T-helper 2 cell (primary cell): ENCODE results near the gene OR2Z1.

Source experiments
- DNase-seq, 5 experiments: peaks; one replicate each; pipeline versions ENCODE4 v3.0.0 to v3.0.0-alpha.2; 2012 to 2022
- total RNA-seq, 2 donors: gene quantifications; one replicate each; lab custom pipeline; 2026; lab: John Stamatoyannopoulos, UW

Gene OR2Z1
- total RNA-seq, result 0 reads per million in 2 donors

DNA sequence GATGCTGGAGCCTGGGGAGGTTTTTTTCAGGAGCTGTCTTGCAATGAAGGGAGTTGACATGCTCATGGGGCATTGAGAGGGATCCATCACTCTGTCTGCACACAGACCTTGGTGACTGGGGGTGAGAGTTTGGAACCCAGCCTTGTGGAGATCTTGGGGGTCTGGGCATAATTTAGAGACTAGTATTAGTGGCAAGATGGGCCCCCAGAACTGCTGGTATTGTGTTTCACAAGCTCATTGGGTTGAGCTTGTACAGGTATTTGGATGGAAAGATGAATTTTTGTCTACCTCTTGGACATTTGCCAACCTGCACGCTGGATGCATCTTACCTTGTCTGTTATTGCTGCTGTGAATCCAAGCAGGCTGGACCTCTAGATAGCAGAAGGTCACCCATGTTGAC lies at the start of gene OR2Z1:
TSS of gene OR2Z1 (plus strand) at position 301 of the 400 bp plus-strand sequence. CDS start 9,395 bp downstream, outside the sequence.
- no peak for DNase-seq

DNA sequence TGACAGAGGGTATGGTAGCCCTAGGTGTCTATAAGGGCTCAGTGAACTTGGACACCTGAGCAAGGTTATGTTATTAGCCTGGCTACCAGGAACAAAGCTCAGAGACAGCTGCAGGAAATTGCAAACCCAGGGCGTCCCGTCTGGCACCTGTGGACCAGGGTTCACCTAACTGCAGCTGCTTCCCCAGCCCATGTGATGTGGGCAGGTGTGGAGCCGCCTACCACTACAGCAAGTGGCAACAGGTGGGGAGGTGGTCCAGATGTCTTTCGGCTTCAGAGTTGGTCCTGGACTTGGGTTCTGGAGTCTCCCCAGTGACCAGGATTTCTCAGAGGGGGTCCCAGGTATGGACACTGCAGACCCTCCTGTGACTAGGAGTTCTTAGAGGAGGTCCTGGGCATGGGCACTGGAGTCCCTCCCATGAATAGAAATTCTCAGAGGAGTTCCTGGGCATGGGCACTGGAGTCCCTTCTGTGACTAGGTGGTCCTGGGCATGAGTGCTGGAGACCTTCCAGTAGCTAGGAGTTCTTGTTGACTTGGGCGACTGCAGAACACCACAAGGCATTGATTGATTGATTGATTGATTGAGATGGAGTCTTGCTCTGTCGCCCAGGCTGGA lies 48.0 kb upstream of the OR2Z1 start:
- no peak for DNase-seq

- no peak for DNase-seq
Observed at GRCh38 chr19:8675066-8675465, 46.4 kb upstream of the OR2Z1 start.

DNA sequence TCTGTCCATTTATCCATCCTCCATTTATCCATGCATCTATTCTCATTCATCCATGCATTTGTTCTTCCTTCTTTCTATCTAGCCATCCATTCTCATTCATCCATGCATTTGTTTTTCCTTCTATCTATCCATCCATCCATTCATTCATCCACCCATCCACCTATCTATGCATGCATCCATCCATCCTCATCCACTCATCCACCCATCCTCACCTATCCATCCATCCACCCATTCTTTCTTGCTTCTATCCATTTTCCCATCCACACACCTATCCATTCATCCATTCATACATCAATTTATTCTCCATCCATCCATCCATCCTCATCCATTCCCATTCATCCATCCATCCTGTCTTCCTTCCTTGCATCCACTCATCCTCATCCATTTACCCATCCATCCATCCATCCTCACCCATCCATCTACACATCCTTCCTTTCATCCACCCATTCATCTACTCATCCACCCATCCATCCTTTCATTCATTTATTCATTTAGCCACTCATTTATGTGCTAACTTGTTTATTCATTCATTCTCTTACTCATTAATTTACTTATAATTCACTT lies 43.1 kb upstream of the OR2Z1 start:
- DNase-seq, result no peak

DNA sequence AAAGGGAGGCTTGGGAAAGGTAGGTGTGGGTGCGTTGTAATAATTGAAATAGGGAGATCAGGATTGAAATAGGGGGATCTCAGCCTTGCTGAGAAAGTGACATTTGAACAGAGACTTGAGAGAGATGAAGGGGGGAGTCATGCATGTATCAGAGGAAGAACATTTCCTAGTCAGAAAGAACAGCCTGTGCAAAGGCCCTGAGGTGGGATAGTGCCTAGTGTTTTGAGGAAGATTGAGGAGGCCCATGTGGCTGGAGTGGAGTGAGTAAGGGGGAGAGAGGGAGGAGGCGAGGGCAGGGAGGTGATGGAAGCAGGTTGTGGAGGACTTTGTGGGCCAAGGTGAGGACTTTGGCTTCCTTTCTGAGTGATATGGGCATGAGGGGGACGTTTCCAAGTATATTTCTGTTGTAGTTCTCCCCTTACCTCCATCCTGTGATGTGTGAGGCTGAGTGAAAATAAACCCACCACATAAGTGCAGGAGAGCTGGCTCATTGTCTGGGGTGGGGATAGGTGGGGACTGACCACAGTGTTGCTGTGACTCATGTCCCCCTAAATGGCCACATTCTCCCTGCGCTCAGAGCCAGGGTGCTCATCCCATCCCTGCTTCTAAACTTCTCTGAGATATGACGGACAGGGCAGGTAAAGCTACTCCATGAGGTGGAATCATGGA lies 40.6 kb upstream of the OR2Z1 start:
- DNase-seq, result no peak

GRCh38 chr19:8681345-8682029 lies 39.9 kb upstream of the OR2Z1 start:
- no peak for DNase-seq

- no peak for DNase-seq
Observed at GRCh38 chr19:8682472-8682871, 39.0 kb upstream of the OR2Z1 start.

DNA sequence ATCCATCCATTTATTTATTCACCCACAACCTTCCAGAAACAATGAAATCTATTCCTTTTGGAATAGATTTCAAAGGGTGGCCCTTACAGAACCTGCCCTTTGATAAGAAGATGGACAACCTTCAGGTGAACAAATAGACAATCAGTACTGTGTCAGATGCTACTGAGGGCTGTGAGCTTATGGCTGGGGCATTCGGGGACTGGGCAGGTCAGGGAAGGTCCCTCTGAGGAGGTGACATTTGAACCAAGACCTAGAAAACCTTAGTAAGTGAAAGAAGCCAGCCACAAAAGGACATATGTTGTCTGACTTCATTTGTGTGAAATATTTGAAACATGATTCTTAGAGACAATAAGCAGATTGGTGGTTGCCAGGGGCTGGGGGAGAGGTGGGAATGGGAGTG lies 38.5 kb upstream of the OR2Z1 start:
- no peak for DNase-seq

- DNase-seq, result no peak
Observed at GRCh38 chr19:8684001-8684902, 37.2 kb upstream of the OR2Z1 start.

- no peak for DNase-seq
Observed at GRCh38 chr19:8686549-8686948, 34.9 kb upstream of the OR2Z1 start.

DNA sequence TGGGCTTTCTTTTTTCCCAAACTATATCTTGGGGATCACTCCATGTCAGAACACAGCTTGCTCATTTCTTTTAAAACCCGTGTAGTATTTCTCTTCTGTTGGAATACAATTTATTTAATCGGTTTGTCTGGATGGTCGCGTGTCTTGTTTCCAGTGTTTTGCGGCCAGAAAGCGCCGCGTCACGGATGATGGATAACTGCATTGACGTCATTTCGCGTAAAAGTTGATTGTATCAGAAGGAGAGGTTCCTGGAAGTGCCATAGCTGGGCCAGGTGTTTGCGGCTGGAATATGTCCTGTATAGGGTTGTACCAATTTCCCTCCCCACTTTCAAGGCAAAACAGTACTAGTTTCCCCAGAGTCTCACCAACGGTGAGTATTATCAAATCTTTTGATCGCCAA lies 32.5 kb upstream of the OR2Z1 start:
- DNase-seq, result no peak

DNA sequence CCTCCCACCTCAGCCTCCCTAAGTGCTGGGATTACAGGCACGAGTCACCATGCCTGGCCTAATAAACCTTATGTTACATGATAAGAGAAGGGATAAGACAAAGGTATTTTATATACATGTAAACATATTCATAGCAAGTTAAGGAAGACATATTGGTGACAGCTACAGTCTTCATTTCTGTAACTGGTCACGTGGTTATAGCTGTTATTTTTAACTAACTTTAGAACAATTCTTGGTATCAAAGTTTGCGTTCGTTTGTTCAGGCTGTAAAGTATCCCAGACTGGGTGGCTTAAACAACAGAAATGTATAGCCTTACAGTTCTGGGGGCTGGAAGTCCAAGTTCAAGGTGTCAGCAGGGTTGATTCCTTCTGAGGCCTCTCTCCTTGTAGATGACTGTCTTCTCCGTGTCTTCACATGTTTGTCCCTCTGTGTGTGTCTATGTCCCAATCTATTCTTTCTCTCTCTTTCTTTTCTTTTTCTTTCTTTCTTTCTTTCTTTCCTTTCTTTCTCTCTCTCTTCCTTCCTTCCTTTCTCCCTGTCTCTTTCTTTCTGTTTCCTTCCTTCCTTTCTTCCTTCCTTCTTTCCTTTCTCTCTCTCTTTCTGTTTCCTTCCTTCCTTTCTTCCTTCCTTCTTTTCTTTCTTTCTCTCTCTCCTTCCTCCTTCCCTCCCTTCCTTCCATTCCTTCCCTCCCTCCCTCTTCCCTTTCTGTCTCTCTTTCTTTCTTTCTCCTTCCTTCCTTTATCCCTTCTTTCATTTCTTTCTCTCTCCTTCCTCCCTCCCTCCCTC lies 30.5 kb upstream of the OR2Z1 start:
- DNase-seq, result no peak

DNA sequence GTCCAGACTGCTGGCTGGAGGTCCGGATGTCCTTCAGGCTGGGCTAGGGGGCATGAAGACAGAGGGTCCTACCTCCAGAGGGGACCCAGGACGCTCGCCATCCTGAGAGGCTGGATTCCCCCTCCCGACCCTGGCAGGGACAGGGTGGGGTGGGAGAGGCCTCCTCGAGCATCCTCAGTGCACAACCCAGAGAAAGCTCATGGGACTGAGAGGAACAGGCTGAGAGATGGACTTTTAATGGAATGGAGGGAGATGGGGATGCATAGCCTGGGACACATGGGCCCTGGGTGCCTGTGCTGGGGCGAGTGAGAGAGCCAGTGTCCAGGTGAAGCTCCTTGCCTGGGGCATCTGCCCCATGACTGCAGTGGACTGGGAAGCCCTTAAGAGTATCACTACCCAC lies 25.9 kb upstream of the OR2Z1 start:
- no peak for DNase-seq

DNA sequence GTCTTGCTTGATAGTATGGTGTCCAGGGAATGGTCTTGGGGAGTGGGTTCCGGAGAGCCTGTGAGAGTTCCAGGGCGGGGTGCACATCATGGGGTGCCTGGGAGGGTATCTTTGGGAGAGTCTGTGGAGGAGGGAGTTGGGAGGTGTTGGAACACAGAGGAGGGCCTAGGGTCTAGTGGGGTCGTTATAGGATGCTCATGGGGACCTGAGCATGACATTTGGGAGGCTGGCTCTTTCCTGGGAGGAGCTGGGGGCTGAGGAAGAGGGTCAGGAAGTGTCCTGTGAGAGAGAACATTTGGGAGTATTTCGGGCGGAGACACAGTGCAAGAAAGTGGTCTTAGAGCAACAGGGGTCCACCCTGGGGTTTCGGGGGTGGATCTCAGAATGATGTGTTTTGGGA lies 25.5 kb upstream of the OR2Z1 start:
- no peak for DNase-seq

DNA sequence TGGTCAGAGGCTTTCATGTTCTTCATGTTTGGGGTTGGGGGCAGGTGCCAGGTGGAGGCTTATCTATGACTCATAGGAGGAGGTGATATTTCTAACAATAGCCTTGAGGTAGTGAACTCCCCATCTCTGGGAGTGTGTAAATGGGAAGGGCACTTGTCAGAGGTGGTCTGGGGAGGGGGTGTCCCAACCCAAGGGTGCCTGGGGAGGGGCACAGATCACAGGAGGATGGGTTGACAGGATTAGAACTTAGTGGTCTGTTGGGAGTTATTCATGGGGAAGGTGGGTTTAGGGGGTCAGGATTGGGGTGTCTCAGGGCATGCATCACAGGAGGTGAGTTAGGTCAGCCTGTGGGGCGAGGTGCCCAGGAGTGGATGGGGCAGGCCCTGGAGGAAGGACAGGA lies 24.4 kb upstream of the OR2Z1 start:
- DNase-seq, result no peak

- DNase-seq, result peak in 1 of 5 experiments; percentile 40
Observed at GRCh38 chr19:8697671-8698432, 23.6 kb upstream of the OR2Z1 start.

- DNase-seq, result no peak
Observed at GRCh38 chr19:8698433-8699063, 22.9 kb upstream of the OR2Z1 start, which contains the start of gene ACTL9. Gene ACTL9 (minus strand): TSS chr19:8698795. CDS start chr19:8698701, 94 bp downstream.

- DNase-seq, result no peak
Observed at GRCh38 chr19:8699908-8700307, 21.5 kb upstream of the OR2Z1 start.

GRCh38 chr19:8700956-8701355 lies 20.5 kb upstream of the OR2Z1 start:
- no peak for DNase-seq

- peak in 3 of 5 experiments; percentile 19 to 86 (median 50) for DNase-seq
Observed at GRCh38 chr19:8702350-8702749, 19.1 kb upstream of the OR2Z1 start.
